Measurements from ENCODE around the gene NFATC2.

NFATC2 gene

GRCh38 chr20:51423810-51424209 is 118.7 kb downstream of the NFATC2 start (continued):
- no peak for TF ChIP-seq CREB5 (CRISPR knock-in tag; IDR thresholded peaks at IDR 0.05; ENCODE audit: low read depth)

- no peak for ATAC-seq
- TF ChIP-seq ESRRG (CRISPR knock-in tag; IDR thresholded peaks at IDR 0.05) = no peak
- TF ChIP-seq BACH2 (CRISPR knock-in tag; IDR thresholded peaks at IDR 0.05; ENCODE audit: borderline replicate concordance) = no peak
- TF ChIP-seq GLIS3 (CRISPR knock-in tag; IDR thresholded peaks at IDR 0.05) = no peak
- no peak for TF ChIP-seq CREB5 (CRISPR knock-in tag; IDR thresholded peaks at IDR 0.05; ENCODE audit: low read depth)
Observed at GRCh38 chr20:51423290-51423667, 119.2 kb downstream of the NFATC2 start.

GRCh38 chr20:51422514-51423289 is 119.8 kb downstream of the NFATC2 start:
- no peak for ATAC-seq
- no peak for TF ChIP-seq ESRRG (CRISPR knock-in tag; IDR thresholded peaks at IDR 0.05)
- no peak for TF ChIP-seq ZFP3 (CRISPR knock-in tag; IDR thresholded peaks at IDR 0.05)
- no peak for TF ChIP-seq BACH2 (CRISPR knock-in tag; IDR thresholded peaks at IDR 0.05; ENCODE audit: borderline replicate concordance)
- TF ChIP-seq TOX (CRISPR knock-in tag; IDR thresholded peaks at IDR 0.05; ENCODE audit: borderline replicate concordance) = no peak
- TF ChIP-seq ZNF565 (CRISPR knock-in tag; conservative IDR thresholded peaks at IDR 0.05; ENCODE audit: low read depth) = no peak
- no peak for TF ChIP-seq CREB5 (CRISPR knock-in tag; IDR thresholded peaks at IDR 0.05; ENCODE audit: low read depth)
- TF ChIP-seq GLIS3 (CRISPR knock-in tag; IDR thresholded peaks at IDR 0.05) = no peak
- TF ChIP-seq ZFP30 (CRISPR knock-in tag; IDR thresholded peaks at IDR 0.05) = no peak
- no peak for TF ChIP-seq ZC3H10 (CRISPR knock-in tag; IDR thresholded peaks at IDR 0.05)
- TF ChIP-seq CSDC2 (CRISPR knock-in tag; IDR thresholded peaks at IDR 0.05) = no peak

GRCh38 chr20:51420805-51421204 is 121.7 kb downstream of the NFATC2 start:
- ATAC-seq = no peak

More at GRCh38 chr20:51420805-51421204, 121.7 kb downstream of the NFATC2 start:
- TF ChIP-seq ZFP3 (CRISPR knock-in tag; IDR thresholded peaks at IDR 0.05) (no peak), ZNF8 (CRISPR knock-in tag; IDR thresholded peaks at IDR 0.05) (no peak), ESRRG (CRISPR knock-in tag; IDR thresholded peaks at IDR 0.05) (no peak), TSHZ2 (CRISPR knock-in tag; IDR thresholded peaks at IDR 0.05) (no peak), ZNF70 (CRISPR knock-in tag; IDR thresholded peaks at IDR 0.05) (no peak), CREB5 (CRISPR knock-in tag; IDR thresholded peaks at IDR 0.05; ENCODE audit: low read depth) (no peak), ZNF565 (CRISPR knock-in tag; conservative IDR thresholded peaks at IDR 0.05; ENCODE audit: low read depth) (no peak), POU6F1 (CRISPR knock-in tag; IDR thresholded peaks at IDR 0.05; ENCODE audit: borderline replicate concordance, low read depth) (no peak), CSDC2 (CRISPR knock-in tag; IDR thresholded peaks at IDR 0.05) (no peak), TOX (CRISPR knock-in tag; IDR thresholded peaks at IDR 0.05; ENCODE audit: borderline replicate concordance) (no peak), ZC3H10 (CRISPR knock-in tag; IDR thresholded peaks at IDR 0.05) (no peak), PPARA (CRISPR knock-in tag; IDR thresholded peaks at IDR 0.05; ENCODE audit: borderline replicate concordance) (no peak)
